ENCODE data around the gene DENND10. TPM values are rescaled to one million over a fixed set of nuclear protein-coding genes. Genes with fewer than 3 reads are reported as not detected.
A peak's percentile ranks its signal among the peaks of the same experiment; 100 is the strongest.
"Not testable (repeated sequence)": the region's sequence is repeated elsewhere in the genome, so short reads cannot be mapped to it uniquely, and the experiment has no call there.

The DENND10 gene
- total RNA-seq, 1 experiment from 2014 or later = 41.2 TPM

DNA sequence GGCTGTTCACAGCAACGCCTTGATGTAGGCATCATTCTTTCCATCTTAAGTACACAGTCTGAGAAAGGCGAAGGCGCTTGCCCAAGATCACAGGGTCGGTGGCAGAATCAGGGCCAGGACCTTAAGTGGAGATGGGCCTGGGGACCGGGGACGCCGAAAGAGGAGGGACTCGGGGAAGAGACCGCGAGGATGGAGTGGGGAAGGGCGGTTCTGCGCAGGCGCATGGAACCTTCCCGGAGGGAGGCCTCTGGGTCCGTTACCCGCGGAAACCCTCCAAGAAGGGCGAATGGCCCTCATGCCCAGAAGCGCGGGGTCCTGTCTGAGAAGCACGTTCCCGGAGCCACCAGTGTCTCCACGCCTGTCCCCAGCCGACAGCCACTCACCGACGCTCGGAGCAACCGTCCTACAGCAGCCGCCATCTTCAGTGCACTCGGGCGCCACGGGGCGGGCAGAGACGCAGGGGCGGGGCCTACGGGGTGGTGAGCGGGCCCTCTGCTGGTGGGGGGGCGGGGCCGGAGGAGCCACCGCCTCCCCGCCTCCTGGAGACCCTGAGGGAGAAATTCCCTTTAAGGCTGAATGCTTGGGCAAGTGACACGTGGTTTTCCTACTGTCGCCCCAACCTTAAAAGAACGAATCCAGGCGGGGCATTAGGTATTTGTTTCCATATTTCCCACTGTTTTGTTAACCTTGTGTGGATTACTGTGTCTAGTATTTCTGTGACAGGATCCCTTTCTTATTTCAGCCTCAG is 74.6 kb downstream of the DENND10 start, which contains the start of gene PRDX3:
PRDX3 (minus strand) TSS at position 441 of the 748 bp plus-strand sequence; CDS start at position 419, 22 bp downstream.
- H3K27me3 ChIP-seq (replicated peaks; ENCODE audit: insufficient read depth, low read depth, low read length, poor library complexity) = no peaks in the 10 kb centered on the region
- CTCF ChIA-PET = interaction anchor here (0.6 to 1.0 kb wide), 2 partner anchors 21 to 343 kb away, joined by 3 read pairs; no protein-coding TSS in a partner anchor
- peak within 1 kb of the TSS; percentile 70 for H3K4me3 ChIP-seq (ENCODE audit: low read depth, low read length, poor library complexity, severe bottlenecking)
- TSS peak; percentile 77 for BruUV-seq (replicated peaks)
- peak; percentile 98 for DNase-seq (ENCODE audit: low spot score)
- H3K36me3 ChIP-seq (ENCODE audit: insufficient read depth, low read length, poor library complexity, severe bottlenecking) = peaks cover 29% of the 10 kb centered on the region
- no peak for TF ChIP-seq EZH2 (IDR thresholded peaks at IDR 0.05; ENCODE audit: borderline replicate concordance, low read depth, low read length, poor library complexity, severe bottlenecking)
- TF ChIP-seq, protein P1, sequence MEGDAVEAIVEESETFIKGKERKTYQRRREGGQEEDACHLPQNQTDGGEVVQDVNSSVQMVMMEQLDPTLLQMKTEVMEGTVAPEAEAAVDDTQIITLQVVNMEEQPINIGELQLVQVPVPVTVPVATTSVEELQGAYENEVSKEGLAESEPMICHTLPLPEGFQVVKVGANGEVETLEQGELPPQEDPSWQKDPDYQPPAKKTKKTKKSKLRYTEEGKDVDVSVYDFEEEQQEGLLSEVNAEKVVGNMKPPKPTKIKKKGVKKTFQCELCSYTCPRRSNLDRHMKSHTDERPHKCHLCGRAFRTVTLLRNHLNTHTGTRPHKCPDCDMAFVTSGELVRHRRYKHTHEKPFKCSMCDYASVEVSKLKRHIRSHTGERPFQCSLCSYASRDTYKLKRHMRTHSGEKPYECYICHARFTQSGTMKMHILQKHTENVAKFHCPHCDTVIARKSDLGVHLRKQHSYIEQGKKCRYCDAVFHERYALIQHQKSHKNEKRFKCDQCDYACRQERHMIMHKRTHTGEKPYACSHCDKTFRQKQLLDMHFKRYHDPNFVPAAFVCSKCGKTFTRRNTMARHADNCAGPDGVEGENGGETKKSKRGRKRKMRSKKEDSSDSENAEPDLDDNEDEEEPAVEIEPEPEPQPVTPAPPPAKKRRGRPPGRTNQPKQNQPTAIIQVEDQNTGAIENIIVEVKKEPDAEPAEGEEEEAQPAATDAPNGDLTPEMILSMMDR (conservative IDR thresholded peaks at IDR 0.05; ENCODE audit: low read depth, low read length) = no peak; the same call in 1 of the 2 replicates
- peaks cover 21% of the 10 kb centered on the region for H3K4me1 ChIP-seq (ENCODE audit: insufficient read depth, low read length, poor library complexity, severe bottlenecking)
- intact Hi-C loops (cut with micrococcal nuclease; ENCODE audit: unreplicated experiment) = no loop called here
- H3K27ac ChIP-seq (ENCODE audit: low read depth, low read length, poor library complexity, severe bottlenecking) = peak within 1 kb of the TSS; percentile 94
- POLR2A ChIA-PET (ENCODE audit: low non-redundant PET) = no interaction called here
- no peaks in the 10 kb centered on the region for H3K9me3 ChIP-seq (ENCODE audit: low read depth, low read length, poor library complexity, severe bottlenecking)

DNA sequence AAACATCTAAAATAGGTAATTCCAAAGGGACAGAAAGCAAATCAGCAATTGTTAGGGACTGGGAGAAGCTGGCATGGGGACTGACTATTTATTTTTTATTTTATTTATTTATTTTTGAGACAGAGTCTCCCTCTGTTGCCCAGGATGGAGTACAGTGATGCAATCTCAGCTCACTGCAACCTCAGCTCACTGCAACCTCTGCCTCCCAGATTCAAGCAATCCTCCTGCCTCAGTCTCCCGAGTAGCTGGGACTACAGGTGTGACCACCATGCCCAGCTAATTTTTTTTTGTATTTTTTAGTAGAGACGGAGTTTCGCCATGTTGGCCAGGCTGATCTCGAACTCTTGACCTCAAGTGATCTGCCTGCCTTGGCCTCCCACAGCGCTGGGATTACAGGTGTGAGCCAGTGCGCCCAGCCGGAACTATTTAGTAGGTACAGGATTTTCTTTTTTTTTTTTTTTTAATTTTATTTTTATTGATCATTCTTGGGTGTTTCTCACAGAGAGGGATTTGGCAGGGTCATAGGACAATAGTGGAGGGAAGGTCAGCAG is 77.0 kb downstream of the DENND10 start:
- H3K27ac ChIP-seq (ENCODE audit: low read depth, low read length, poor library complexity, severe bottlenecking); H3K4me3 ChIP-seq (ENCODE audit: low read depth, low read length, poor library complexity, severe bottlenecking); intact Hi-C loops (cut with micrococcal nuclease; ENCODE audit: unreplicated experiment); H3K9me3 ChIP-seq (ENCODE audit: low read depth, low read length, poor library complexity, severe bottlenecking); POLR2A ChIA-PET (ENCODE audit: low non-redundant PET); DNase-seq (ENCODE audit: low spot score); H3K27me3 ChIP-seq (replicated peaks; ENCODE audit: insufficient read depth, low read depth, low read length, poor library complexity); BruUV-seq (replicated peaks): not testable (repeated sequence)
- H3K36me3 ChIP-seq (ENCODE audit: insufficient read depth, low read length, poor library complexity, severe bottlenecking) = peaks cover 16% of the 10 kb centered on the region
- CTCF ChIA-PET = interaction anchor here (0.6 kb wide), 1 partner anchor 209 kb away, joined by 3 read pairs; no protein-coding TSS in a partner anchor
- H3K4me1 ChIP-seq (ENCODE audit: insufficient read depth, low read length, poor library complexity, severe bottlenecking) = peaks cover 21% of the 10 kb centered on the region

- Histone ChIP-seq H3K4me3 (ENCODE audit: low read depth, low read length, poor library complexity, severe bottlenecking) (no peak overlapping the region), H3K36me3 (ENCODE audit: insufficient read depth, low read length, poor library complexity, severe bottlenecking) (no peaks in the 10 kb centered on the region), H3K4me1 (ENCODE audit: insufficient read depth, low read length, poor library complexity, severe bottlenecking) (peaks cover 6% of the 10 kb centered on the region), H3K27ac (ENCODE audit: low read depth, low read length, poor library complexity, severe bottlenecking) (no peak overlapping the region), H3K27me3 (replicated peaks; ENCODE audit: insufficient read depth, low read depth, low read length, poor library complexity) (no peaks in the 10 kb centered on the region), H3K9me3 (ENCODE audit: low read depth, low read length, poor library complexity, severe bottlenecking) (no peaks in the 10 kb centered on the region)
- POLR2A ChIA-PET (ENCODE audit: low non-redundant PET) = no interaction called here
- intact Hi-C loops (cut with micrococcal nuclease; ENCODE audit: unreplicated experiment) = no loop called here
- TF ChIP-seq, protein P1 (conservative IDR thresholded peaks at IDR 0.05; ENCODE audit: low read depth, low read length) = no peak
- no peak for TF ChIP-seq EZH2 (IDR thresholded peaks at IDR 0.05; ENCODE audit: borderline replicate concordance, low read depth, low read length, poor library complexity, severe bottlenecking)
- BruUV-seq (replicated peaks) = no TSS peak
- DNase-seq (ENCODE audit: low spot score) = no peak
- CTCF ChIA-PET = interaction anchor here (0.7 to 1.3 kb wide), 2 partner anchors 16 to 87 kb away, joined by 4 to 8 read pairs; no protein-coding TSS in a partner anchor
Measured at GRCh38 chr10:119183664-119184412, 79.9 kb downstream of the DENND10 start.

Other genes with a start within 250 kb of the DENND10 start
- 0.67 and 0.70 TPM in 2 replicates for gene NANOS1, start 74.4 kb upstream of the DENND10 start, total RNA-seq (2021)
- 169 and 181 TPM in 2 replicates for gene EIF3A, start 23.3 kb upstream of the DENND10 start, total RNA-seq (2021)
- gene SFXN4, start 61.6 kb downstream of the DENND10 start, total RNA-seq (2021) = 67.3 and 72.9 TPM in 2 replicates
- gene PRDX3, start 74.7 kb downstream of the DENND10 start, total RNA-seq (2021) = 215 and 234 TPM in 2 replicates
- gene GRK5, start 103.5 kb downstream of the DENND10 start, total RNA-seq (2021) = 54.7 and 58.2 TPM in 2 replicates